ENCODE results near the gene USP40.

GRCh38 chr2:233438573-233439147 is 127.9 kb downstream of the USP40 start:
- TF ChIP-seq CTCF (optimal IDR thresholded peaks at IDR 0.05 in 1 of 3, IDR thresholded peaks at IDR 0.05 in 1 of 3, conservative IDR thresholded peaks at IDR 0.05 in 1 of 3; ENCODE audit: extremely low read depth in 1 of 3, insufficient read depth in 2 of 3, low read length in 3 of 3): no peak
- no peak for TF ChIP-seq EZH2 (IDR thresholded peaks at IDR 0.05; ENCODE audit: low read length)

Measured in keratinocyte (primary cell).